A673 (cell line): ENCODE measurements around the gene SRP72.

Experiments used
- CTCF ChIP-seq: fragments of 300-800, 200-600 bp; sonication (generic); conservative IDR thresholded peaks from 2 replicates; pipeline ENCODE4 v1.5.1; 2017; ENCODE audit warnings: low read depth, mild to moderate bottlenecking, antibody characterized with exemption, low read length, moderate library complexity, mixed read lengths
- EZH2 ChIP-seq: fragments of 200-600 bp; sonication (generic); IDR thresholded peaks from 2 replicates; pipeline ENCODE4 v1.6.1; 2017; ENCODE audit warnings: borderline replicate concordance, low read depth, mild to moderate bottlenecking, mixed read lengths, antibody characterized with exemption, low read length; ENCODE audit not compliant: poor library complexity, severe bottlenecking

GRCh38 chr4:56475917-56476316 lies 8.5 kb downstream of the SRP72 start:
- TF ChIP-seq CTCF, result no peak
- no peak for TF ChIP-seq EZH2
